HEK293 (cell line): ENCODE measurements around the gene S100PBP.
"Not testable (repeated sequence)": the region's sequence is repeated elsewhere in the genome, so short reads cannot be mapped to it uniquely, and the experiment has no call there.

Experiments used
- CTCF ChIA-PET: fragments of 350-600 bp; formaldehyde crosslinking; extraction: SDS; loops from one replicate; lab custom pipeline; 2021; ENCODE audit warnings: antibody characterized with exemption; lab: Yijun Ruan, JAX
- POLR2A ChIA-PET: fragments of 300-600 bp; formaldehyde crosslinking; extraction: SDS; loops from one replicate; lab custom pipeline; 2020; ENCODE audit warnings: antibody characterized with exemption, inconsistent platforms; lab: Yijun Ruan, JAX
- H3K27ac ChIP-seq: fragments of 200-500 bp; sonication (Bioruptor generic); 2 replicates; pipeline ENCODE4 v1.5.1; 2014; ENCODE audit warnings: low read depth, low read length, control low read depth, inconsistent platforms; ENCODE audit errors: extremely low read depth
- H3K36me3 ChIP-seq, 2 experiments: fragments of 200-500 bp in 1 of 2; sonication (Bioruptor generic) in 1 of 2; 1 replicate in 1 of 2; 2 replicates in 1 of 2; pipeline ENCODE4 v1.5.1; 2014 to 2017; ENCODE audit warnings: inconsistent platforms in 2 of 2, low read length in 2 of 2; ENCODE audit not compliant: control insufficient read depth in 2 of 2, insufficient read depth in 1 of 2
- H3K4me1 ChIP-seq: fragments of 200-500 bp; sonication (Bioruptor generic); 2 replicates; pipeline ENCODE4 v1.5.1; 2014; ENCODE audit warnings: mild to moderate bottlenecking, low read length, inconsistent platforms; ENCODE audit not compliant: control insufficient read depth, insufficient read depth
- H3K4me3 ChIP-seq: 2 replicates; pipeline ENCODE4 v1.5.1; 2011; ENCODE audit warnings: low read depth, mild to moderate bottlenecking, control low read depth, low read length, moderate library complexity
- H3K9me3 ChIP-seq: fragments of 200-500 bp; sonication (Bioruptor generic); 2 replicates; pipeline ENCODE4 v1.5.1; 2014; ENCODE audit warnings: low read depth, low read length, inconsistent platforms; ENCODE audit not compliant: control insufficient read depth, insufficient read depth
- HIC1 ChIP-seq: fragments of 450-650 bp; formaldehyde crosslinking; IDR thresholded peaks from 2 replicates; pipeline ENCODE4 v1.5.1; 2016; ENCODE audit warnings: missing biosample characterization, missing genetic modification characterization
- KLF1 ChIP-seq: fragments of 450-650 bp; formaldehyde crosslinking; IDR thresholded peaks from 2 replicates; pipeline ENCODE4 v1.5.1; 2016; ENCODE audit warnings: missing biosample characterization, missing genetic modification characterization
- KLF8 ChIP-seq: fragments of 450-650 bp; formaldehyde crosslinking; IDR thresholded peaks from 2 replicates; pipeline ENCODE4 v1.5.1; 2016; ENCODE audit warnings: missing biosample characterization, missing genetic modification characterization
- KLF9 ChIP-seq: fragments of 450-650 bp; formaldehyde crosslinking; IDR thresholded peaks from 2 replicates; pipeline ENCODE4 v1.5.1; 2016; ENCODE audit warnings: missing biosample characterization, missing genetic modification characterization, low read depth
- SP3 ChIP-seq: fragments of 450-650 bp; formaldehyde crosslinking; IDR thresholded peaks from 2 replicates; pipeline ENCODE4 v1.5.1; 2016; ENCODE audit warnings: missing biosample characterization, missing genetic modification characterization
- SP7 ChIP-seq: fragments of 450-650 bp; formaldehyde crosslinking; IDR thresholded peaks from 2 replicates; pipeline ENCODE4 v1.5.1; 2016; ENCODE audit warnings: missing biosample characterization, missing genetic modification characterization
- ZBTB10 ChIP-seq: fragments of 450-650 bp; formaldehyde crosslinking; IDR thresholded peaks from 2 replicates; pipeline ENCODE4 v1.5.1; 2016; ENCODE audit warnings: missing biosample characterization, missing genetic modification characterization
- ZBTB21 ChIP-seq: fragments of 450-650 bp; formaldehyde crosslinking; IDR thresholded peaks from 2 replicates; pipeline ENCODE4 v1.5.1; 2017; ENCODE audit warnings: missing biosample characterization, missing genetic modification characterization
- ZEB2 ChIP-seq: fragments of 450-650 bp; formaldehyde crosslinking; IDR thresholded peaks from 2 replicates; pipeline ENCODE4 v1.5.1; 2016; ENCODE audit warnings: missing biosample characterization, missing genetic modification characterization
- ZFP69B ChIP-seq: fragments of 450-650 bp; formaldehyde crosslinking; IDR thresholded peaks from 2 replicates; pipeline ENCODE4 v1.5.1; 2016; ENCODE audit warnings: missing biosample characterization, missing genetic modification characterization
- ZNF223 ChIP-seq: fragments of 450-650 bp; formaldehyde crosslinking; IDR thresholded peaks from 2 replicates; pipeline ENCODE4 v1.5.1; 2016; ENCODE audit warnings: missing biosample characterization, missing genetic modification characterization
- ZNF366 ChIP-seq: fragments of 450-650 bp; formaldehyde crosslinking; conservative IDR thresholded peaks from 2 replicates; pipeline ENCODE4 v1.5.1; 2016; ENCODE audit warnings: missing biosample characterization, missing genetic modification characterization
- ZNF561 ChIP-seq: fragments of 450-650 bp; IDR thresholded peaks from 2 replicates; pipeline ENCODE4 v1.5.1; 2018; ENCODE audit warnings: missing biosample characterization, missing genetic modification characterization, borderline replicate concordance
- ZNF629 ChIP-seq: fragments of 450-650 bp; formaldehyde crosslinking; IDR thresholded peaks from 2 replicates; pipeline ENCODE4 v1.5.1; 2017; ENCODE audit warnings: missing biosample characterization, missing genetic modification characterization
- ZNF639 ChIP-seq: fragments of 450-650 bp; formaldehyde crosslinking; IDR thresholded peaks from 2 replicates; pipeline ENCODE4 v1.5.1; 2016; ENCODE audit warnings: missing biosample characterization, missing genetic modification characterization
- ZNF664 ChIP-seq: fragments of 450-650 bp; formaldehyde crosslinking; IDR thresholded peaks from 2 replicates; pipeline ENCODE4 v1.5.1; 2016; ENCODE audit warnings: missing biosample characterization, missing genetic modification characterization
- ZNF692 ChIP-seq: fragments of 450-650 bp; formaldehyde crosslinking; IDR thresholded peaks from 2 replicates; pipeline ENCODE4 v1.5.1; 2016; ENCODE audit warnings: missing biosample characterization, missing genetic modification characterization
- TF ChIP-seq, protein P1 (sequence below): fragments of 450-650 bp; formaldehyde crosslinking; IDR thresholded peaks from 2 replicates; pipeline ENCODE4 v1.5.1; 2016; ENCODE audit warnings: missing biosample characterization, missing genetic modification characterization

S100PBP gene

GRCh38 chr1:32789356-32789755 is 28.1 kb upstream of the S100PBP start:
- not testable (repeated sequence) for H3K27ac ChIP-seq, H3K4me3 ChIP-seq, H3K9me3 ChIP-seq, H3K4me1 ChIP-seq
- TF ChIP-seq ZNF366 (peak; percentile 75), ZNF629 (peak; percentile 72), SP3 (tag by site-specific recombination) (peak; percentile 35), ZNF639 (tag by site-specific recombination) (peak; percentile 60; the same call in 1 of the 2 replicates), ZNF692 (tag by site-specific recombination) (0 out of 2 replicates have a peak, but pooled peaks have one; percentile 36), KLF1 (tag by site-specific recombination) (0 out of 2 replicates have a peak, but pooled peaks have one; percentile 36), KLF8 (peak; percentile 74), HIC1 (tag by site-specific recombination) (peak; percentile 76), ZFP69B (0 out of 2 replicates have a peak, but pooled peaks have one; percentile 36), ZBTB21 (tag by site-specific recombination) (0 out of 2 replicates have a peak, but pooled peaks have one; percentile 19), SP7 (tag by site-specific recombination) (peak; percentile 62), ZEB2 (tag by site-specific recombination) (0 out of 2 replicates have a peak, but pooled peaks have one; percentile 23)
- TF ChIP-seq, protein P1, sequence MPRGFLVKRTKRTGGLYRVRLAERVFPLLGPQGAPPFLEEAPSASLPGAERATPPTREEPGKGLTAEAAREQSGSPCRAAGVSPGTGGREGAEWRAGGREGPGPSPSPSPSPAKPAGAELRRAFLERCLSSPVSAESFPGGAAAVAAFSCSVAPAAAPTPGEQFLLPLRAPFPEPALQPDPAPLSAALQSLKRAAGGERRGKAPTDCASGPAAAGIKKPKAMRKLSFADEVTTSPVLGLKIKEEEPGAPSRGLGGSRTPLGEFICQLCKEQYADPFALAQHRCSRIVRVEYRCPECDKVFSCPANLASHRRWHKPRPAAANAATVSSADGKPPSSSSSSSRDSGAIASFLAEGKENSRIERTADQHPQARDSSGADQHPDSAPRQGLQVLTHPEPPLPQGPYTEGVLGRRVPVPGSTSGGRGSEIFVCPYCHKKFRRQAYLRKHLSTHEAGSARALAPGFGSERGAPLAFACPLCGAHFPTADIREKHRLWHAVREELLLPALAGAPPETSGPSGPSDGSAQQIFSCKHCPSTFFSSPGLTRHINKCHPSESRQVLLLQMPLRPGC (tag by site-specific recombination), result 0 out of 2 replicates have a peak, but pooled peaks have one; percentile 42
- CTCF ChIA-PET, result interaction anchor here (0.6 to 1.7 kb wide), 9 partner anchors 14 to 271 kb away, joined by 3 to 7 read pairs (median 3); no protein-coding TSS in a partner anchor
- H3K36me3 ChIP-seq, result peaks cover 64 to 85% of the 10 kb centered on the region in 2 experiments
- POLR2A ChIA-PET, result interaction anchor here (0.7 kb wide), 1 partner anchor 116 kb away, joined by 3 read pairs; no protein-coding TSS in a partner anchor

DNA sequence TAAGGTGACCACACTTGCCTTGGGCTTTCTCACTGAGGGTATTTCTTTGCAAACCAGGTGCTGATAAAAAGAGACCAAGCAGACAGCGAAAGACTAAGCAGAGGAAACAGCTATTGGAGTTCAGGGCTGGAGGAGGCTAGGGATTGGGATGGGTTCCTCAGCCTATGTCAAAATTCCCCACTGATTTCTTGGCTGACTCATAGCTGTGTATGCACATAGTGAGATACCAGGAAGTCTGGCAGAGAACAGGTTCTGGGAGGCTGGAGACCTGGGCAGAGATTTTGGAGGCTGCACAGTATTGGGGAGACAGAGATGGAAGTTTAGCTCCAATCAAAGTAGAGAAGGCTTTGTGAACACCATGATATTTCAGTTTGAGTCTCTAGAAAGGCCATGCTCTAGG is 25.6 kb upstream of the S100PBP start:
- H3K27ac ChIP-seq, result 0 out of 2 replicates have a peak overlapping the region, but pooled peaks have one; percentile 16
- no peaks in the 10 kb centered on the region for H3K9me3 ChIP-seq
- H3K4me3 ChIP-seq, result no peak overlapping the region
- no peak for TF ChIP-seq ZNF561
- no peak for TF ChIP-seq ZBTB10 (tag by site-specific recombination)
- TF ChIP-seq ZNF223 (tag by site-specific recombination), result no peak
- TF ChIP-seq ZNF664 (tag by site-specific recombination), result no peak
- TF ChIP-seq KLF9 (tag by site-specific recombination), result no peak
- peaks cover 70 to 80% of the 10 kb centered on the region in 2 experiments for H3K36me3 ChIP-seq
- ChIA-PET CTCF (interaction anchor here (1.9 to 2.2 kb wide), 2 partner anchors 19 to 85 kb away, joined by 5 to 9 read pairs; no protein-coding TSS in a partner anchor), POLR2A (no interaction called here)
- H3K4me1 ChIP-seq, result no peaks in the 10 kb centered on the region

DNA sequence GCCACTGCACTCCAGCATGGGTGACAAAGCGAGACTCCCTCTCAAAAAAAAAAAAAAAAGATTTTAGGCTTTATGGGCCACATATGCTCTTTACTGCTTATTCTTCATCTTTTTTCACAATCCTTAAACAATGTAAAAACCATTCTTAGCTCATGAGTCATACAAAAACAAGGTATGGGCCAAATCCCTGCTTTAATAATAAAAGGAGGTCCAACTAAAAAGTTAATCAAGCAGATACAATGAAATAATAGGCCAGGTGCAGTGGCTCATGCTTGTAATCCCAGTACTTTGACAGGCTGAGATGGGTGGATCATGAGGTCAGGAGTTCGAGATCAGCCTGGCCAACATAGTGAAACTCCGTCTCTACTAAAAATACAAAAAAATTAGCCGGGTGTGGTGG is 21.7 kb upstream of the S100PBP start:
- H3K4me1 ChIP-seq, POLR2A ChIA-PET, H3K9me3 ChIP-seq, H3K27ac ChIP-seq, CTCF ChIA-PET, H3K4me3 ChIP-seq: not testable (repeated sequence)
- peaks cover 63 to 81% of the 10 kb centered on the region in 2 experiments for H3K36me3 ChIP-seq
